GM10266 (cell line): ENCODE results near the gene TCF4.

ENCODE experiments used
- DNase-seq: peaks from one replicate; pipeline ENCODE4 v3.0.0; 2012; ENCODE audit errors: extremely low spot score
- CTCF ChIP-seq: IDR thresholded peaks from 2 replicates; pipeline ENCODE4 v1.5.1; 2012; ENCODE audit warnings: mild to moderate bottlenecking, low read depth; ENCODE audit not compliant: control insufficient read depth, insufficient read depth; ENCODE audit errors: missing control alignments

Gene TCF4

GRCh38 chr18:55506074-55506473 lies 81.9 kb downstream of the TCF4 start:
- no peak for DNase-seq
- no peak for TF ChIP-seq CTCF

- DNase-seq = no peak
- TF ChIP-seq CTCF = no peak
Observed at GRCh38 chr18:55504808-55505207, 83.2 kb downstream of the TCF4 start.

- no peak for DNase-seq
- TF ChIP-seq CTCF = no peak
Observed at GRCh38 chr18:55503167-55503820, 84.7 kb downstream of the TCF4 start.

- no peak for TF ChIP-seq CTCF
- DNase-seq = no peak
Observed at GRCh38 chr18:55501982-55502710, 85.8 kb downstream of the TCF4 start.

- no peak for DNase-seq
- no peak for TF ChIP-seq CTCF
Observed at GRCh38 chr18:55501579-55501978, 86.4 kb downstream of the TCF4 start.

- no peak for DNase-seq
- TF ChIP-seq CTCF = no peak
Observed at GRCh38 chr18:55500316-55501086, 87.5 kb downstream of the TCF4 start.

GRCh38 chr18:55499526-55499925 lies 88.5 kb downstream of the TCF4 start:
- DNase-seq = no peak
- no peak for TF ChIP-seq CTCF
